NCI-H187 treated with DMSO at 0.1 percent for 48 hours (cell line): ENCODE measurements around the gene STK11.
"Not testable (repeated sequence)": the region's sequence is repeated elsewhere in the genome, so short reads cannot be mapped to it uniquely, and the experiment has no call there.

ENCODE experiments used
- DNase-seq: peaks from one replicate; lab custom pipeline; 2025; lab: John Stamatoyannopoulos, UW

The STK11 gene

GRCh38 chr19:1238369-1239303 is 33.1 kb downstream of the STK11 start:
- no peak for DNase-seq

DNA sequence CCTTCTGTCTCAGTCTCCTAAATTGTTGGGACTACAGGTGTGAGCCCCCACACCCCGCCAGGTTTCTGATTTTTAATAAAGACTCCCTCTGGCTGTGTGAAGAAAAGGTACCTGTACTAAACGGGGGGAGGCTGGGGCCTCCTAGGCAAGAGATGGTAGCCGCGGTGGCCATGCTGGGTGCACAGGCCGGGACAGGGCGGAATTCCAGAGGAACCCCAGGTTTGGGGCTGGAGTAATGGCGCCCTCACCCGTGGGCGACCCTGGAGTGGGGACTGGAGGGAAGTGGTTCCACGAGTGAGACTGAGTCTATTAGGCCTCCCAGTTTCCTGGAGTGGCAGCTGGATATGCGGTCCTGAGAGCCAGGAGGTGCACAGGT is 33.8 kb downstream of the STK11 start:
- DNase-seq = no peak

DNA sequence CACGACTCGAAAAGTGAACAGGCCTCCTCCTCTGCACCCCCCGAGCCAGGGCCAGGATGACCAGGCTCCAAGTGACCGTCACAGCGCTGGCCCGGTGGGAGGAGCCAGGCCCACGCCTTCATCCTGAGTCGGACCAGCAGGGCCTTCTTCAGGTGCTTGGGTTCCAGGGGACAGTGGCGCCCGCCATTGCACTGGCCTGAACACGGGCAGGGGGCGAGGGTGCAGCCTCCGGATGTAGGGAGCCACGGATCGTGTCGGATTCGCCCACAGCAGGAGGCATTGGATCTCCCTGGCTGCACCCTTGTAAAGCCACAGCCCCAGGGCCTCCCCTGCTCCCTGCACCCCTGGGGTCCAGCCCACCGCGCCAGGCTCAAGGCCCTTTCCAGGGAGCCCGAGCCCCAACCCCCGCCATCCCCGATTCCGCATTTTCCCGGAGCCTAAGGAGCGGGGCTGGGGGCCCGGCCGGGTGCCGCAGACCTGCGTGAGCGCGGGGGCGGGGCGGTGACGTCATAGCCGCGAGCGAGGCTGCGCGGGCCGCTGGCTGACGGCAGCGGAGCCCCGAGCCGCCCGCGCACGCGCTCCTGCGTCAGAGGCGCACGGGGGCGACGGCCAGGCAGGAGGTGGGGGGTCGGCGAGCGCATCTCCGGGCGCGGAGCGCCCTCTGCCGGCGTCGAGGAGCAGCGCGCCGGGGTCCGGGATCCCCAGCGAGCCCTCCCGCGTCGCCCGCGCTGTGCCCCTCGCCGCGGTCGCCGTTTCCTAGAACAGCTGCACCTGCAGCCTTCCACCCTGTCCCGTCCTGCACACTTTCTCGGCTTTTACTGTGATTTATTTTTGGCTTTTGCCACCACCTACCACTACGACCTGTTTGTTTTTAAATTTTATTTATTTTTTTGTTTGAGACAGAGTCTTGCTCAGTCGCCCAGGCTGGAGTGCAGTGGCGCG is 34.5 kb downstream of the STK11 start:
- no peak for DNase-seq

DNA sequence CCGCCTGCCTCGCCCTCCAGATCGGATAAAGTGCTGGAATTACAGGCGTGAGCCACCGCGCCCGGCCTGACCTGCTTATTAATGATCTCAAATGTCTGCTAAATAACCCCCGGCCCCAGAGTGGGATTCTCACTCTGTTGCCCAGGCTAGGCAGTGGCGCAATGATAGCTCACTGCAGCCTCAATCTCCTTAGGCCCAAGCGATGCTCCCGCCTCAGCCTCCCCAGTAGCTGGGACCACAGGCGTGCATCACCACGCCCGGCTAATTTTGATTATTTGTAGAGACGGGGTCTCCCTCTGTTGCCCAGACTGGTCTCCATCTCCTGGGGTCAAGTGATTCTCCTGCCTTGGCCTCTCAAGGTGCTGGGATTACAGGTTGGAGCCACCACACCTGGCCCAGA is 35.3 kb downstream of the STK11 start:
- no peak for DNase-seq

- peak; percentile 82 for DNase-seq
Measured at GRCh38 chr19:1241417-1242095, 36.0 kb downstream of the STK11 start, which contains the start of gene ATP5F1D. Gene ATP5F1D (plus strand): TSS chr19:1241751. CDS start chr19:1241851, 100 bp downstream.

GRCh38 chr19:1243768-1244692 is 38.5 kb downstream of the STK11 start:
- DNase-seq = no peak

GRCh38 chr19:1244693-1245451 is 39.3 kb downstream of the STK11 start:
- DNase-seq = no peak

DNA sequence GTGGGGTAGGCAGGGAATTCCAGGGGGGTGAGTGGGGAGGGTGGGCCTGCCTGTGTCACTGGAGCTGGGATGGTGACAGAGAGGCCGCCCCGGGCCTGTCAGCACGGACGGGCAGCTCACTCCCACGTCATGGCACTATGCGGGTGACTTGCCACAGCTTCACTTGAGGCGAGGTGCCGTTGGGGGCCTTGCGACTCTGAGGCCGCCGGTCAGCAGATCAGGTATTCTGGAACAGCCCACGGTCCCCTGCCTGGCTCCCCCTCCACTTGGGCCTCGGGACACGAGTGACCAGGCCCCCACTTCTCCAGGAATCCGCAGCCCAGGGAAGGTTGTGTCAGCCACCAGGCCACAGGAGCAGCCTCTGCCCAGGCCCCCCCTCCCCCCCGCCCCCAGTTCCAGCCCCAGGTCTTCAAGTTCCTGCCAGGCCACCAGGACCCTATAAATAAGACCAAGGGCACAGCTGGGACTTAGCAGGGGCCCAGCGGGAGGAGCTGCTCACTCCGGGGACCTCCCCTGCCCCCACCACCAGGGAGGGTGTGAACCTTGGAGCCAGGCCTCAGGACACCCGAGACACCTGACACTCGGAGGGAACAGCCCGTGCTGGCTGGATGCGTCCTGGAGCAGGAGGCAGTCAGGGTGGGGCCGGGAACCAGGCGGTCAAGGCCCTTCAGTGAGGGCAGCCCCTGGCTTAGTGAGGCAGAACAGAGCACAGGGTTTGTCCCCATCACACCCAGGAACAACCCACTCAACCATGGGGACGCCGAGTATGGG is 40.1 kb downstream of the STK11 start:
- no peak for DNase-seq

- not testable (repeated sequence) for DNase-seq
Measured at GRCh38 chr19:1246265-1247087, 40.9 kb downstream of the STK11 start.

- no peak for DNase-seq
Measured at GRCh38 chr19:1247748-1248138, 42.2 kb downstream of the STK11 start.

GRCh38 chr19:1248139-1248785 is 42.7 kb downstream of the STK11 start, which contains the start of gene MIDN:
Gene MIDN (plus strand): TSS chr19:1248583. CDS start chr19:1250297, 1,714 bp downstream.
- no peak for DNase-seq

DNA sequence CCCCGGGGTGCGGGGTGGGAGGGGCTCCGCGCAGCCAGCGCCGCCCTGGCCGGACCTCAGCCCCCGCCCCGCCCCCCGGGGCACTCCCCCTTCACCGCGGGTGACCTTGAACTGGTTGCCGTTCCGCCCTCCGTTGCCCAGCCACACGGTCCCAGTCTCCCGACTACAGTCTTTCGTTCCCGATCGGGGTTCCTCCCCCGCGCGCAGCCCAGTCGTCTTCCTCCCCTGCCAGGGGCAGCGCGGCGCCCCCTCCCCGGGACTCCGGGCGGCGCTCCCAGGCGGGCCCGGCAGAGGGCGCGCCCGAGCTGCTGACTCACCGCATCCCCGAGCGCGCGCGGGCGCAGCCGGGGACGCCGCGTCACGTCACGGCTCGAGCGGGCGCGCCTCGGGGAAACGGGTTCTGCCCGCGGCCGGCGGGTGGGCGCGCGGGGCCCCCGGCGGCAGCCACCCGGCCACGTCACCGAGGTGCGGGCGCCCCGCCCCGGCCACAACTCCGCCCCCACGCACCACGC is 43.3 kb downstream of the STK11 start:
- no peak for DNase-seq

DNA sequence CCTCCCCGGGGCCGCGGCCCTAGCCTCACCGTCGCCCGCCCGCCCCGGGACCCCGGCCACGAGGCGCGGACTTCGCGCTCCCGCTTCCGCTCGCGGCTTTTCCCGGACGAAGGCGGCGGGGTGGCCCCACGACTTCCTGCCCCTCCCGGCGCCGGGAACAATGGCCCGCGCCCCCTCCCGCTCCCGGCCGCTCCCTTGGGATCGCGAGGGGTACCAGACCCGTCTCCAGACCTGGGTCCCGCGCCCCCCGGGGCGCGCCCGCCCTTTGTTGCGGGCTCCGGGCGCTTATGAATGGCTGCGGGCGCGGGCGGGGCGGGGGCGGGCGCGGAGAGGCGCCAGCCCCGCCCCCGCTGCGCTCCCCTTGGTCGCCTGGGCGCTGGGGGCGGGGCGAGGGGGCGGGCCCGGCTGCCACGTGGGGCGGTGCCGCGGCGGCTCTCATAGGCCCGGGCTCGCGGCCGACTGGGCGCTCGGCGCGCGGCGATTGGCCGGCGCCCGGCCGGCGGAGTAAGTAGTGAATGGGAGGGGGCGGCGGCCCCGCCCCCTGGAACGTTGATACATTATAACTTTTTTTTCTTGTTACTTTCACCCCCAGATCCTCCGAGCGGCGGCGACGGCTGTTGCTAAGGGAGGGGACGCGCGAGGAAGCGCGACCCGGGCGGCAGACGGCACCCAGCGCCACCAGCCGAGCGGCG is 43.9 kb downstream of the STK11 start:
- DNase-seq = peak; percentile 72

DNA sequence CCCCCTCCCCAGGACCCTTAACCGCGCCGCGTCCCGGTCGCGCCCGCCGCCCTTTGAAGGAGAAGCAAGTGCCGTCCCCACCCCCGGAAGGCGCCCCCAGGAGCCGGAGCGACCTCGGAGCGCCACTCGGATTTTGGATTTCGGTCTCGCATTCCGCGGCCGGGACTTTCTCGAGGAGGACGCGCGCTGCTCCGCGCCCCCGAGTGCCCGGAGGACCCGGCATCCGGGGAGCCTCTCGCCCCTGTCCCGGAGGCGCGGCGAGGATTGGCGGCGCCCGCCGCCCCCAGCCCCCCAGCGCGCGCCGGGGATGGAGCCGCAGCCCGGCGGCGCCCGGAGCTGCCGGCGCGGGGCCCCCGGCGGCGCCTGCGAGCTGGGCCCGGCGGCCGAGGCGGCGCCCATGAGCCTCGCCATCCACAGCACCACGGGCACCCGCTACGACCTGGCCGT is 44.4 kb downstream of the STK11 start:
- DNase-seq = no peak

DNA sequence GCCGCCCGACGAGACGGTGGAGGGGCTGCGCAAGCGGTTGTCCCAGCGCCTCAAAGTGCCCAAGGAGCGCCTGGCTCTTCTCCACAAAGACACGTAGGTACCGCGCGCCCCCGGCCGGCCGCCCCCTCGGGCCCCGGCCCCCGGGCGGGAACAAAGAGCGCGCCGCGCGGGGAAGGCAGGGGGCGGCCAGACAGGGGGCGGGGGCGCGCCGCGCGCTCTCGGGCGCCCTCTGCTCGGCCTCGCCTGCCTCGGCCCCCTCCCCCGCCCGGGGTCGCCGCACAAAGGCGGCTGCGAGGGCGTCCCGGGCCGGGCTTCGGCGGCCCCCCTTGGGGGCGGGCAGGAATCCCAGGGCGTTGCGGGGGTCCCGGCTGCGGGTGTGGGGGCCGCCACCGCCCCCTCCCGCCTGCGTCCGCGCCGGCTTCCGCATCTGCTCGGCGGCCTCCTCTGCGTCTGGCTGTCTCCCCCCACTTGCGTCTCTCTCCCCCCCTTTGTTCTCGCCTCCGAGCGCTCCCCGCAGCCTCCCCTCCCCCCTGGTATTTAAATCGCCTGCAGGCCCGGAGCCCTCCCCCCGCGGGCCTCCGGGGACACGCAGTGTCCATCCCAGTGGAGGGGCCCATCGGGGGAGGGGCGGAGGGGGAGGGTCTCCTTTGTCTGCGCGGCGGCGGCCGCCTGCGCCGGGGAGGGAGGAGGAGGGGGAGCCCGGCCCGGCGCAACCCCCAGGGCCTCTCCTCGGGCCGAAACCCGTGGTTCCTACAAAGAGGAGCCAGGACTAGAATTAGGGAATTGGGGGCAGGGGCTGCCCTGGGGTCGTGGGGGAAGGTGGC is 45.1 kb downstream of the STK11 start:
- no peak for DNase-seq
